HEK293 (cell line): ENCODE results near the gene PHYKPL.

Source experiments
- GLIS1 ChIP-seq: fragments of 450-650 bp; formaldehyde crosslinking; IDR thresholded peaks from 2 replicates; pipeline ENCODE4 v1.5.1; 2016; ENCODE audit warnings: missing biosample characterization, missing genetic modification characterization
- MYNN ChIP-seq: fragments of 450-650 bp; formaldehyde crosslinking; IDR thresholded peaks from 2 replicates; pipeline ENCODE4 v1.5.1; 2016; ENCODE audit warnings: missing biosample characterization, missing genetic modification characterization, borderline replicate concordance
- SP2 ChIP-seq: fragments of 450-650 bp; formaldehyde crosslinking; IDR thresholded peaks from 2 replicates; pipeline ENCODE4 v1.5.1; 2016; ENCODE audit warnings: missing biosample characterization, missing genetic modification characterization
- ZNF114 ChIP-seq: fragments of 450-650 bp; formaldehyde crosslinking; IDR thresholded peaks from 2 replicates; pipeline ENCODE4 v1.5.0; 2017; ENCODE audit warnings: missing biosample characterization, missing genetic modification characterization
- ZNF138 ChIP-seq: fragments of 450-650 bp; formaldehyde crosslinking; IDR thresholded peaks from 2 replicates; pipeline ENCODE4 v1.5.1; 2016; ENCODE audit warnings: missing biosample characterization, missing genetic modification characterization, borderline replicate concordance
- ZNF140 ChIP-seq: fragments of 450-650 bp; formaldehyde crosslinking; IDR thresholded peaks from 2 replicates; pipeline ENCODE4 v1.5.1; 2016; ENCODE audit warnings: missing biosample characterization, missing genetic modification characterization
- ZNF146 ChIP-seq: fragments of 450-650 bp; formaldehyde crosslinking; IDR thresholded peaks from 2 replicates; pipeline ENCODE4 v1.5.1; 2016; ENCODE audit warnings: missing biosample characterization, missing genetic modification characterization
- ZNF19 ChIP-seq: fragments of 450-650 bp; formaldehyde crosslinking; IDR thresholded peaks from 2 replicates; pipeline ENCODE4; 2016; ENCODE audit warnings: missing biosample characterization, missing genetic modification characterization, low read depth
- ZNF324 ChIP-seq: fragments of 450-650 bp; formaldehyde crosslinking; IDR thresholded peaks from 2 replicates; pipeline ENCODE4 v1.5.1; 2016; ENCODE audit warnings: missing biosample characterization, missing genetic modification characterization
- ZNF335 ChIP-seq: fragments of 450-650 bp; formaldehyde crosslinking; conservative IDR thresholded peaks from 2 replicates; pipeline ENCODE4 v1.5.1; 2016; ENCODE audit warnings: missing biosample characterization, missing genetic modification characterization
- ZNF354C ChIP-seq: fragments of 450-650 bp; formaldehyde crosslinking; IDR thresholded peaks from 2 replicates; pipeline ENCODE4 v1.5.1; 2016; ENCODE audit warnings: missing biosample characterization, missing genetic modification characterization, low read depth, borderline replicate concordance
- ZNF394 ChIP-seq: fragments of 450-650 bp; formaldehyde crosslinking; IDR thresholded peaks from 2 replicates; pipeline ENCODE4 v1.5.1; 2016; ENCODE audit warnings: missing biosample characterization, missing genetic modification characterization, mild to moderate bottlenecking, moderate library complexity, borderline replicate concordance
- ZNF433 ChIP-seq: fragments of 450-650 bp; formaldehyde crosslinking; IDR thresholded peaks from 2 replicates; pipeline ENCODE4 v1.5.1; 2016; ENCODE audit warnings: missing biosample characterization, missing genetic modification characterization, low read depth
- ZNF549 ChIP-seq: fragments of 450-650 bp; IDR thresholded peaks from 2 replicates; pipeline ENCODE4 v1.5.1; 2018; ENCODE audit warnings: missing biosample characterization, missing genetic modification characterization, mild to moderate bottlenecking, inconsistent platforms, moderate library complexity
- ZNF555 ChIP-seq: fragments of 450-650 bp; formaldehyde crosslinking; conservative IDR thresholded peaks from 2 replicates; pipeline ENCODE4 v1.5.1; 2017; ENCODE audit warnings: missing biosample characterization, mild to moderate bottlenecking, missing genetic modification characterization, inconsistent platforms
- ZNF623 ChIP-seq: fragments of 450-650 bp; formaldehyde crosslinking; IDR thresholded peaks from 2 replicates; pipeline ENCODE4 v1.5.1; 2016; ENCODE audit warnings: missing biosample characterization, missing genetic modification characterization
- ZNF654 ChIP-seq: fragments of 450-650 bp; formaldehyde crosslinking; IDR thresholded peaks from 2 replicates; pipeline ENCODE4 v1.5.1; 2016; ENCODE audit warnings: low read depth, missing biosample characterization, missing genetic modification characterization
- ZNF785 ChIP-seq: fragments of 450-650 bp; formaldehyde crosslinking; IDR thresholded peaks from 2 replicates; pipeline ENCODE4 v1.5.1; 2016; ENCODE audit warnings: missing biosample characterization, missing genetic modification characterization
- ZNF791 ChIP-seq: fragments of 450-650 bp; formaldehyde crosslinking; IDR thresholded peaks from 2 replicates; pipeline ENCODE4 v1.5.1; 2016; ENCODE audit warnings: missing biosample characterization, missing genetic modification characterization
- ZSCAN4 ChIP-seq: fragments of 450-650 bp; formaldehyde crosslinking; IDR thresholded peaks from 2 replicates; pipeline ENCODE4 v1.5.1; 2017; ENCODE audit warnings: missing biosample characterization, missing genetic modification characterization
- TF ChIP-seq, protein P1 (sequence below): fragments of 450-650 bp; formaldehyde crosslinking; IDR thresholded peaks from 2 replicates; pipeline ENCODE4 v1.5.1; 2016; ENCODE audit warnings: missing biosample characterization, missing genetic modification characterization, borderline replicate concordance
- TF ChIP-seq, protein P2 (sequence below): fragments of 450-650 bp; formaldehyde crosslinking; conservative IDR thresholded peaks from 2 replicates; pipeline ENCODE4 v1.5.1; 2016; ENCODE audit warnings: low read depth, missing biosample characterization, missing genetic modification characterization
- TF ChIP-seq, protein P3 (sequence below): fragments of 450-650 bp; formaldehyde crosslinking; IDR thresholded peaks from 2 replicates; pipeline ENCODE4 v1.5.1; 2016; ENCODE audit warnings: missing biosample characterization, missing genetic modification characterization
- TF ChIP-seq, protein P4 (sequence below): fragments of 450-650 bp; formaldehyde crosslinking; IDR thresholded peaks from 2 replicates; pipeline ENCODE4 v1.5.1; 2016; ENCODE audit warnings: missing biosample characterization, missing genetic modification characterization

The PHYKPL gene

DNA sequence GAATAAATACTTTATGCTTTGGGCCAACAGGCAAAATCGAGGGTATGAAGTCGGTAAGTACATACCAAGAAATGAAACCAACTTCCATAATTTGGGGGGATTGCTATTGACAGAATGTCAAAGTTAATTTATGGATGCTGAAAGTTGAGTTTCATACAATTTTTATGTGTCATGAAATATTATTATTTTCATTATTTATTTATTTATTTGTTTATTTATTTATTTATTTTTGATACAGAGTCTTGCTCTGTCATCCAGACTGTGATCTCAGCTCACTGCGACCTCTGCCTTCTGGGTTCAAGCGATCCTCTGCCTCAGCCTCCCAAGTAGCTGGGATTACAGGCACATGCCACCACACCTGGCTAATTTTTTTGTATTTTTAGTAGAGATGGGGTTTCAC lies 40.9 kb downstream of the PHYKPL start (continued):
- TF ChIP-seq ZNF146 (tag by site-specific recombination) (no peak), ZNF555 (peak; percentile 57), ZNF433 (tag by site-specific recombination) (peak; percentile 67; the same call in 1 of the 2 replicates), ZNF324 (no peak), GLIS1 (tag by site-specific recombination) (no peak), MYNN (no peak), ZNF140 (tag by site-specific recombination) (peak; percentile 81), ZNF654 (tag by site-specific recombination) (peak; percentile 23; the same call in 1 of the 2 replicates), ZSCAN4 (no peak), ZNF114 (tag by site-specific recombination) (no peak), ZNF791 (tag by site-specific recombination) (0 out of 2 replicates have a peak, but pooled peaks have one; percentile 19), ZNF549 (tag by site-specific recombination) (no peak), ZNF785 (no peak), ZNF394 (tag by site-specific recombination) (peak; percentile 86; the same call in 1 of the 2 replicates), ZNF335 (tag by site-specific recombination) (no peak), ZNF623 (peak; percentile 53), ZNF354C (0 out of 2 replicates have a peak, but pooled peaks have one; percentile 38), ZNF19 (tag by site-specific recombination) (0 out of 2 replicates have a peak, but pooled peaks have one; percentile 30), ZNF138 (tag by site-specific recombination) (no peak), SP2 (tag by site-specific recombination) (no peak)
- TF ChIP-seq, protein P1, sequence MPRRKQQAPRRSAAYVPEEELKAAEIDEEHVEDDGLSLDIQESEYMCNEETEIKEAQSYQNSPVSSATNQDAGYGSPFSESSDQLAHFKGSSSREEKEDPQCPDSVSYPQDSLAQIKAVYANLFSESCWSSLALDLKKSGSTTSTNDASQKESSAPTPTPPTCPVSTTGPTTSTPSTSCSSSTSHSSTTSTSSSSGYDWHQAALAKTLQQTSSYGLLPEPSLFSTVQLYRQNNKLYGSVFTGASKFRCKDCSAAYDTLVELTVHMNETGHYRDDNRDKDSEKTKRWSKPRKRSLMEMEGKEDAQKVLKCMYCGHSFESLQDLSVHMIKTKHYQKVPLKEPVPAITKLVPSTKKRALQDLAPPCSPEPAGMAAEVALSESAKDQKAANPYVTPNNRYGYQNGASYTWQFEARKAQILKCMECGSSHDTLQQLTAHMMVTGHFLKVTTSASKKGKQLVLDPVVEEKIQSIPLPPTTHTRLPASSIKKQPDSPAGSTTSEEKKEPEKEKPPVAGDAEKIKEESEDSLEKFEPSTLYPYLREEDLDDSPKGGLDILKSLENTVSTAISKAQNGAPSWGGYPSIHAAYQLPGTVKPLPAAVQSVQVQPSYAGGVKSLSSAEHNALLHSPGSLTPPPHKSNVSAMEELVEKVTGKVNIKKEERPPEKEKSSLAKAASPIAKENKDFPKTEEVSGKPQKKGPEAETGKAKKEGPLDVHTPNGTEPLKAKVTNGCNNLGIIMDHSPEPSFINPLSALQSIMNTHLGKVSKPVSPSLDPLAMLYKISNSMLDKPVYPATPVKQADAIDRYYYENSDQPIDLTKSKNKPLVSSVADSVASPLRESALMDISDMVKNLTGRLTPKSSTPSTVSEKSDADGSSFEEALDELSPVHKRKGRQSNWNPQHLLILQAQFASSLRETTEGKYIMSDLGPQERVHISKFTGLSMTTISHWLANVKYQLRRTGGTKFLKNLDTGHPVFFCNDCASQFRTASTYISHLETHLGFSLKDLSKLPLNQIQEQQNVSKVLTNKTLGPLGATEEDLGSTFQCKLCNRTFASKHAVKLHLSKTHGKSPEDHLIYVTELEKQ (tag by site-specific recombination) = 0 out of 2 replicates have a peak, but pooled peaks have one; percentile 10
- TF ChIP-seq, protein P2, sequence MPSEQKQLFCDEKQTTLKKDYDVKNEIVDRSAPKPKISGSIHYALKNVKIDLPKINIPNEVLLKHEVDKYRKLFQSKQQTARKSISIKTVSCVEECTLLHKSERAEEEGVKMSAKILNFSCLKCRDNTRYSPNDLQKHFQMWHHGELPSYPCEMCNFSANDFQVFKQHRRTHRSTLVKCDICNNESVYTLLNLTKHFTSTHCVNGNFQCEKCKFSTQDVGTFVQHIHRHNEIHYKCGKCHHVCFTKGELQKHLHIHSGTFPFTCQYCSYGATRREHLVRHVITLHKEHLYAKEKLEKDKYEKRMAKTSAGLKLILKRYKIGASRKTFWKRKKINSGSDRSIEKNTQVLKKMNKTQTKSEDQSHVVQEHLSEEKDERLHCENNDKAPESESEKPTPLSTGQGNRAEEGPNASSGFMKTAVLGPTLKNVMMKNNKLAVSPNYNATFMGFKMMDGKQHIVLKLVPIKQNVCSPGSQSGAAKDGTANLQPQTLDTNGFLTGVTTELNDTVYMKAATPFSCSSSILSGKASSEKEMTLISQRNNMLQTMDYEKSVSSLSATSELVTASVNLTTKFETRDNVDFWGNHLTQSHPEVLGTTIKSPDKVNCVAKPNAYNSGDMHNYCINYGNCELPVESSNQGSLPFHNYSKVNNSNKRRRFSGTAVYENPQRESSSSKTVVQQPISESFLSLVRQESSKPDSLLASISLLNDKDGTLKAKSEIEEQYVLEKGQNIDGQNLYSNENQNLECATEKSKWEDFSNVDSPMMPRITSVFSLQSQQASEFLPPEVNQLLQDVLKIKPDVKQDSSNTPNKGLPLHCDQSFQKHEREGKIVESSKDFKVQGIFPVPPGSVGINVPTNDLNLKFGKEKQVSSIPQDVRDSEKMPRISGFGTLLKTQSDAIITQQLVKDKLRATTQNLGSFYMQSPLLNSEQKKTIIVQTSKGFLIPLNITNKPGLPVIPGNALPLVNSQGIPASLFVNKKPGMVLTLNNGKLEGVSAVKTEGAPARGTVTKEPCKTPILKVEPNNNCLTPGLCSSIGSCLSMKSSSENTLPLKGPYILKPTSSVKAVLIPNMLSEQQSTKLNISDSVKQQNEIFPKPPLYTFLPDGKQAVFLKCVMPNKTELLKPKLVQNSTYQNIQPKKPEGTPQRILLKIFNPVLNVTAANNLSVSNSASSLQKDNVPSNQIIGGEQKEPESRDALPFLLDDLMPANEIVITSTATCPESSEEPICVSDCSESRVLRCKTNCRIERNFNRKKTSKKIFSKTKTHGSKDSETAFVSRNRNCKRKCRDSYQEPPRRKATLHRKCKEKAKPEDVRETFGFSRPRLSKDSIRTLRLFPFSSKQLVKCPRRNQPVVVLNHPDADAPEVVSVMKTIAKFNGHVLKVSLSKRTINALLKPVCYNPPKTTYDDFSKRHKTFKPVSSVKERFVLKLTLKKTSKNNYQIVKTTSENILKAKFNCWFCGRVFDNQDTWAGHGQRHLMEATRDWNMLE (tag by site-specific recombination) = peak; percentile 83
- TF ChIP-seq, protein P3, sequence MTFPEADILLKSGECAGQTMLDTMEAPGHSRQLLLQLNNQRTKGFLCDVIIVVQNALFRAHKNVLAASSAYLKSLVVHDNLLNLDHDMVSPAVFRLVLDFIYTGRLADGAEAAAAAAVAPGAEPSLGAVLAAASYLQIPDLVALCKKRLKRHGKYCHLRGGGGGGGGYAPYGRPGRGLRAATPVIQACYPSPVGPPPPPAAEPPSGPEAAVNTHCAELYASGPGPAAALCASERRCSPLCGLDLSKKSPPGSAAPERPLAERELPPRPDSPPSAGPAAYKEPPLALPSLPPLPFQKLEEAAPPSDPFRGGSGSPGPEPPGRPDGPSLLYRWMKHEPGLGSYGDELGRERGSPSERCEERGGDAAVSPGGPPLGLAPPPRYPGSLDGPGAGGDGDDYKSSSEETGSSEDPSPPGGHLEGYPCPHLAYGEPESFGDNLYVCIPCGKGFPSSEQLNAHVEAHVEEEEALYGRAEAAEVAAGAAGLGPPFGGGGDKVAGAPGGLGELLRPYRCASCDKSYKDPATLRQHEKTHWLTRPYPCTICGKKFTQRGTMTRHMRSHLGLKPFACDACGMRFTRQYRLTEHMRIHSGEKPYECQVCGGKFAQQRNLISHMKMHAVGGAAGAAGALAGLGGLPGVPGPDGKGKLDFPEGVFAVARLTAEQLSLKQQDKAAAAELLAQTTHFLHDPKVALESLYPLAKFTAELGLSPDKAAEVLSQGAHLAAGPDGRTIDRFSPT (tag by site-specific recombination) = no peak
- TF ChIP-seq, protein P4, sequence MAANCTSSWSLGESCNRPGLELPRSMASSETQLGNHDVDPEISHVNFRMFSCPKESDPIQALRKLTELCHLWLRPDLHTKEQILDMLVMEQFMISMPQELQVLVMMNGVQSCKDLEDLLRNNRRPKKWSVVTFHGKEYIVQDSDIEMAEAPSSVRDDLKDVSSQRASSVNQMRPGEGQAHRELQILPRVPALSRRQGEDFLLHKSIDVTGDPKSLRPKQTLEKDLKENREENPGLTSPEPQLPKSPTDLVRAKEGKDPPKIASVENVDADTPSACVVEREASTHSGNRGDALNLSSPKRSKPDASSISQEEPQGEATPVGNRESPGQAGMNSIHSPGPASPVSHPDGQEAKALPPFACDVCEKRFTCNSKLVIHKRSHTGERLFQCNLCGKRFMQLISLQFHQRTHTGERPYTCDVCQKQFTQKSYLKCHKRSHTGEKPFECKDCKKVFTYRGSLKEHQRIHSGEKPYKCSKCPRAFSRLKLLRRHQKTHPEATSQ (tag by site-specific recombination) = no peak
